Body of pancreas (tissue), 4 donors: ENCODE measurements around the gene TMEM187.

Experiments used
- CTCF ChIP-seq, 7 experiments: fragments of 450-650 bp in 4 of 7; fragments of 200-600 bp in 3 of 7; sonication (generic) in 3 of 7; IDR thresholded peaks; one replicate each; pipeline ENCODE4 v1.5.1; 2016 to 2019; ENCODE audit warnings: antibody characterized with exemption in 7 of 7
- POLR2A ChIP-seq, 3 donors: fragments of 450-650 bp; IDR thresholded peaks; one replicate each; pipeline ENCODE4 v1.6.1; 2016; ENCODE audit warnings: antibody characterized with exemption in 3 of 3, mild to moderate bottlenecking in 2 of 3

DNA sequence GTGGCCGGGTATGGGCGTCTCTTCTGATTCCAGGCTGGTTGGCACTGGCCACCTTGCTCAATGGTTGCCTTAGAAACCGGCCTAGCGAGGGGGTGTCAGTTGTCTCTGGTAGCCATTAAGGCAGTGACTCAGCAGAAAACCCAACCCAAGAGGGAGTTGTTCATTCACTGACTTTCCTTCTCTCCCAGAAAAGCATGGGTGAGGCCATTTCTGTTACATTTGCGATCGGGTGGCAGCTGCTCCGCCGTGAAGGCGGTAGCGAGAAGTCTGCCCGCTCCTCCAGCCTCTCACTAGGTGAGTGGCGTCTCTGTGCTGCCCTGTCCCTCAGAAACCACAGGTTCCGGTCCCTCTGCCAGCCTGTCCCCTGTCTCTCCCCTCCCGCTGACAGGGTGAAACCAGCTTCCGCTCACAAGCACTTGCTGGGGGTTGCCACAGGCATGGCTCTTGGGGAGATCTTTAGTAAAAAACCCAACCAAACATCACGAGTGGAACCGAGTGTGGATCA, 29.7 kb downstream of the TMEM187 start:
- TF ChIP-seq CTCF (IDR thresholded peaks at IDR 0.05) (no peak), POLR2A (IDR thresholded peaks at IDR 0.05) (no peak)
